Astrocyte (in vitro differentiated cells and primary cell): Measurements from ENCODE around the gene FILIP1L.

ENCODE experiments used
- CTCF ChIP-seq: IDR thresholded peaks from 2 replicates; pipeline ENCODE4 v1.5.1; 2011; ENCODE audit warnings: low read depth, mild to moderate bottlenecking, inconsistent platforms, low read length, moderate library complexity; ENCODE audit not compliant: insufficient read depth
- EZH2 ChIP-seq: IDR thresholded peaks from 2 replicates; pipeline ENCODE4 v1.6.1; 2012; ENCODE audit warnings: mild to moderate bottlenecking, low read length, inconsistent platforms; ENCODE audit not compliant: insufficient read depth

DNA sequence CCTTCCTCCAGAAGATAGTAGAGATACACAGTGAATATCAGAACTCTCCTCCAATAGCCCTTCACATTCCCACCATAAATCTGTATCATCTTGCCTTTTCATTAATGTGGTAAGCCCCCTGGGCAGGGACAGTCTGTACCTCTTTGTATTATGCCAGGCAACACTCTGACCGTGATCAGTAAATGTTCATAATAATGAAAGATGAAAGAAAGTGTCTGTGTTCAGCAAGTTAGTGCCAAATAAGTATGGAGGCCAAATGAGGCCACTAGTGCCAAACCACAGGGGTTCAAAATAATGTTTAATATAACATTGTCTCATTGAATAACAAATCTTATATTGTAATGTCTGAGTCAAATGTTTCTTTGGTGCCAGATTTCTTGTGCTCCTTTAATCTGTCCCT, 192.3 kb downstream of the FILIP1L start:
- TF ChIP-seq CTCF: no peak
- TF ChIP-seq EZH2: no peak
